Stimulated activated CD4-positive, alpha-beta T cell treated with anti-CD3 and anti-CD28 coated beads, Interleukin-2, amount 100 ng/mL, for 24 hours (primary cell): ENCODE measurements around the gene SAGE1.
"Not testable (repeated sequence)": the region's sequence is repeated elsewhere in the genome, so short reads cannot be mapped to it uniquely, and the experiment has no call there.

ENCODE experiments used
- DNase-seq, 2 donors: peaks; one replicate each; pipeline ENCODE4 v3.0.0-alpha.2; 2020

SAGE1 gene

GRCh38 chrX:135893294-135893817 lies at the start of gene SAGE1, which contains the start of gene CT45A10:
SAGE1 (plus strand) TSS chrX:135893716; CDS start chrX:135896243, 2,527 bp downstream.
CT45A10 (minus strand) TSS chrX:135893444; CDS start chrX:135885344, 8,100 bp downstream.
- no peak for DNase-seq

- not testable (repeated sequence) for DNase-seq
These were observed 39.1 kb upstream of the SAGE1 start, which contains the start of gene CT45A8 for GRCh38 chrX:135854438-135854837. CT45A8 (minus strand) TSS chrX:135854538; CDS start chrX:135850783, 3,755 bp downstream.

- DNase-seq = not testable (repeated sequence)
These were observed 21.8 kb upstream of the SAGE1 start, which contains the start of gene CT45A9 for GRCh38 chrX:135871712-135872111. CT45A9 (minus strand) TSS chrX:135871812; CDS start chrX:135868061, 3,751 bp downstream.

- DNase-seq = not testable (repeated sequence)
These were observed 10.8 kb upstream of the SAGE1 start for GRCh38 chrX:135882741-135883140.

GRCh38 chrX:135888230-135888629 lies 5.3 kb upstream of the SAGE1 start:
- not testable (repeated sequence) for DNase-seq

GRCh38 chrX:135888976-135889375 lies 4.5 kb upstream of the SAGE1 start:
- DNase-seq = peak; percentile 17 to 55

- DNase-seq = no peak
These were observed 3.4 kb upstream of the SAGE1 start for GRCh38 chrX:135890087-135890585.

- no peak for DNase-seq
These were observed 735 bp upstream of the SAGE1 start for GRCh38 chrX:135892781-135893180.

GRCh38 chrX:135910251-135910650 lies 16.7 kb downstream of the SAGE1 start:
- DNase-seq = no peak

GRCh38 chrX:135914404-135914803 lies 20.9 kb downstream of the SAGE1 start:
- DNase-seq = no peak

GRCh38 chrX:135920516-135920915 lies 27.0 kb downstream of the SAGE1 start:
- DNase-seq = not testable (repeated sequence)

- DNase-seq = no peak
These were observed 29.8 kb downstream of the SAGE1 start for GRCh38 chrX:135923353-135923752.

- no peak for DNase-seq
These were observed 34.4 kb downstream of the SAGE1 start for GRCh38 chrX:135927897-135928296.

- DNase-seq = peak; percentile 34 to 56
These were observed 38.4 kb downstream of the SAGE1 start for GRCh38 chrX:135931644-135932487.

GRCh38 chrX:135944486-135944885 lies 51.0 kb downstream of the SAGE1 start:
- DNase-seq = no peak

GRCh38 chrX:135951291-135951690 lies 57.8 kb downstream of the SAGE1 start:
- DNase-seq = no peak
